Posterior vena cava (tissue), 2 donors: ENCODE measurements around the gene CLDN4. TPM values are rescaled to one million over a fixed set of nuclear protein-coding genes. Genes with fewer than 3 reads are reported as not detected.
"Not testable (repeated sequence)": the region's sequence is repeated elsewhere in the genome, so short reads cannot be mapped to it uniquely, and the experiment has no call there.

Experiments
- DNase-seq: peaks from one replicate; pipeline ENCODE4 v3.0.0-alpha.2; 2020; ENCODE audit warnings: low spot score
- intact Hi-C, 2 donors: fragments of 100-400 bp; cut with DNase I; formaldehyde crosslinking; loops; one replicate each; pipeline versions ENCODE4 v1.14.1 to v1.14.2; 2022 to 2023
- total RNA-seq, 2 donors: library from RNA; stranded (reverse); fragmentation: NEBNext Ultra II Directional; extraction: Animal tissue kit (Norgen Biotek cat#: 25700); gene quantifications; one replicate each; pipeline ENCODE4 v1.2.1, GENCODE V29; 2021
- donor health status: DM: yes; HTN: yes; CAD: no.
- donor health status: DM: yes; HTN: yes; CAD: no.

Gene CLDN4
- total RNA-seq, 2 donors from 2014 or later: 0.38 to 0.97 TPM

DNA sequence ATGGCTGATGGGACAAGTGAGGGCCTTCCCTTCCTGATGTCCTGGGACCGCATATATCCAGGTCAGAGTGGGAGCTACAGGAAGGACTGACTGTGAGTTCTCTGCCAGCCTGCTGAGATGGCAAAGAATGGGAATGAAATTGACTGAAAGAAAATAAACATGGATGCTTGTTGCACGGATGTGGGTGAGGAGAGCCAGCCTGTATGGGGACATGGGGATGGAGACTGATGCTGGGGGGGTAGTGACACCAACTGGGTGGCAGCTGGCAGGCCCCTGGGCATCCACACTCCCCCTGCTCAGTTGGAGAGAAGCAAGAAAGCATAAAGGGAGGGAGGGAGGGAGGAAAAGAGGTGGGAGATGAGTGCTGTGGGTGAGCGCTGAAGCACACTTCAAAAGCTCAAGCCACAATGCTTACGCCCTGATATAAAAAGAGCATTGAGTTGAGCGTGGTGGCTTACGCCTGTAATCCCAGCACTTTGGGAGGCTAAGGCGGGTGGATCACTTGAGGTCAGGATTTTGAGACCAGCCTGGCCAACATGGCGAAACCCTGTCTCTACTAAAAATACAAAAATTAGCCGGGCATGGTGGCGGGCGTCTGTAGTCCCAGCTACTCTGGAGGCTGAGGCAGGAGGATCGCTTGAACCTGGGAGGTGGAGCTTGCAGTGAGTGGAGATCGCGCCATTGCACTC is 9.1 kb upstream of the CLDN4 start:
- intact Hi-C loops, DNase-seq: not testable (repeated sequence)

DNA sequence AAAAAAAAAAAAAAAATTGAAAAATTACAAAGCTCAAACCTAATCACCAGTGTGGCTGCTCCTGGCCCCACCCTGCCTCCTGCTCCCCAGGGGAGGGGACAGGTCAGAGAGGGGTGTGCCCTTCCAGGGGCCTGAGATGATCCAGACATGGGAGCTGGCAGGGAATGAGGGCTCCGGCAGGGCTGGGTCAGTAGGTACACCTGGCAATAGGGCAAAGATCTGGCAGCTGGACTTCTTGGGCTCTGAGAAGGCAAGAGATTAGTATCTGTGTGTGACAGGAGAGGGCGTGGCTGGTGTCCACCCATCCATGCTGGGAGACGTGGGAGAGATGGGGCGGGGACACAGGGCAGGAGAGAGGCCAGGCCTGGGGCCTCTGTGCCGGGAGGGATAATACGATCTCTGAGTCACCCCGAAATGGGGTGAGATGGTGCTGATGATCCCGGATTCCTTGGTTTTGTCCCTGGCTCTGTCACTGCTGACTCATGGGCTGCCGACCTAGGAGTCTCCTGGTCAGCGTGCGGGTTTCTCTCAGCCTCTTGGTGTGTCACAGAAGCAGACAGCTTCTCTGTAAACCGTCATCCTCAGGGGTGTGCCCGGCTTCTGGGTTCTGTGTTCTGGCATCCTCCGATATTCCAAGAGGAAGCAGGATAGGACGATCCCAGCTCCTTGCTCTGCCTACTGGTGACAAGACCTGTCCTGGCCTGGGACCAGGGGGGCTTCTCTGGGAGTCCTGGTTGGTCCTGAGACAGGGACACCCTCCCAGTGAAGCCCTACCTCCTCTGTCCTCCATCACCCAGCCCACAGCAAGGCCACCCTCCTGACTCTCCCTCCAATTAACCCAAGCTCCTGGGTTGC is 8.2 kb upstream of the CLDN4 start:
- intact Hi-C loops: no loop called here

GRCh38 chr7:73823257-73823656 is 7.5 kb upstream of the CLDN4 start:
- peak; percentile 14 for DNase-seq
- intact Hi-C loops: no loop called here

More for the DNA sequence above, 8.2 kb upstream of the CLDN4 start:
- DNase-seq: peak; percentile 91

- intact Hi-C loops: no loop called here
- peak; percentile 36 for DNase-seq
Observed at GRCh38 chr7:73823873-73824592, 6.8 kb upstream of the CLDN4 start.

- no peak for DNase-seq
- intact Hi-C loops: no loop called here
Observed at GRCh38 chr7:73824986-73825385, 5.8 kb upstream of the CLDN4 start.

- DNase-seq: no peak
- intact Hi-C loops: no loop called here
Observed at GRCh38 chr7:73827567-73828106, 3.2 kb upstream of the CLDN4 start.

GRCh38 chr7:73828107-73828803 is 2.5 kb upstream of the CLDN4 start:
- no peak for DNase-seq
- intact Hi-C loops: no loop called here

DNA sequence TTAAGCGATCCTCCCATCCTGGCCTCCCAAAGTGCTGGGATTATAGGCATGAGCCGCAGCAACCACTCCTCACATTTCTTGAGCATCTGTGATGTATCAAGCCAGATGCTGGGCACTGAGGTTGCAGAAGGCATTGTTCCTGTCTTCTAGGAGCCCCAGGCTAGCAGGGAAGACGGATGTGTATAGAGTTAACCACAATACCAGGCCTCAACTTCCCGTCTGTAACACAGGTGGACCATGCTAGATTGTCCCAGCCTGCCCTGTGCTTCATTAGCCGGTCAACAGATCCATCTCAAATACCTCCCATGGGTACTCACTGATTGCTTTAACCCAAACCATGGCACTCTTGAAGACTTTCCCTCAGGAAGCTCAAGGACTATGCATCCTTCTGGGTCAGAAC is 1.8 kb upstream of the CLDN4 start:
- DNase-seq: no peak

GRCh38 chr7:73829505-73829904 is 1.3 kb upstream of the CLDN4 start:
- no peak for DNase-seq
- intact Hi-C loops: no loop called here

More for the DNA sequence above, 1.8 kb upstream of the CLDN4 start:
- intact Hi-C loops: no loop called here

DNA sequence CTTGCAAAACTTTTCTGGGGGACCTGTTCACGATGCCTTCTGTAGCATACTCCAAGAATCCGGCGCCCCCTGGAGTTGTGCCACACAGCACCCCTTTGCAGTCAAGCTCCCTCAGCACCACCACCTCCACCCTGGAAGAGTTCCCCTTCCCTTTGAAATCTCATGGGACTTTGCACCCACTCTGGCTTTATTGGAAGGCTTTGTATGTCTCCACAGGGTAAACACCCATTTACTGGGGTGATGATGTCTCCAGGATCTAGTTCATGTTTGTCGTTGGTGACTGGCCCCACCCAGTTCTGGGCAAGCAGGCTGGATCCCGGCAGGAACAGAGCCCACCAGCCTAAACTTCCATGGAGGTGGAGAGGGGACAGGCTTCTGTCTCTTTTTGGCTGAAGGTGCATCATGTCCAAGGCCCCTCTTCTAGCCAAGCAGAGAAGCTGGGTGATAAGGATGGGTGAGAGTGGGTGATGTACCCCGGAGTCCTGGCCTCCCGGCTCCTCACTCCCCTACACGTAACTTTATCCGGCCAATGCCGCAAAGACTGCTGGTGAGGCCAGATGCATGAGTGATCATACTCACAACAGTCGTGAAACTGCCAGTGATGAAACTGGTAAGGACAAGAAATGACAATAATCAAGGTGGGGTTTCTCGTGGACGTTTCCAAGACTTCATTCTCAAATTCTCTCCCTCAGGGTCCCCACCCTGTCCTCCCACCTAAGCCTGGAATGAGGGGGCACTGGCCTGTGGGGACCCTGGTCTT is 695 bp upstream of the CLDN4 start:
- intact Hi-C loops: no loop called here
- DNase-seq: no peak

GRCh38 chr7:73831584-73831833 is 713 bp downstream of the CLDN4 start:
- intact Hi-C loops: no loop called here
- DNase-seq: no peak

GRCh38 chr7:73831834-73832651 is 1.2 kb downstream of the CLDN4 start:
- no peak for DNase-seq
- intact Hi-C loops: no loop called here

- no peak for DNase-seq
- intact Hi-C loops: no loop called here
Observed at GRCh38 chr7:73832806-73833205, 2.0 kb downstream of the CLDN4 start.

- no peak for DNase-seq
- intact Hi-C loops: no loop called here
Observed at GRCh38 chr7:73833251-73833919, 2.6 kb downstream of the CLDN4 start.

DNA sequence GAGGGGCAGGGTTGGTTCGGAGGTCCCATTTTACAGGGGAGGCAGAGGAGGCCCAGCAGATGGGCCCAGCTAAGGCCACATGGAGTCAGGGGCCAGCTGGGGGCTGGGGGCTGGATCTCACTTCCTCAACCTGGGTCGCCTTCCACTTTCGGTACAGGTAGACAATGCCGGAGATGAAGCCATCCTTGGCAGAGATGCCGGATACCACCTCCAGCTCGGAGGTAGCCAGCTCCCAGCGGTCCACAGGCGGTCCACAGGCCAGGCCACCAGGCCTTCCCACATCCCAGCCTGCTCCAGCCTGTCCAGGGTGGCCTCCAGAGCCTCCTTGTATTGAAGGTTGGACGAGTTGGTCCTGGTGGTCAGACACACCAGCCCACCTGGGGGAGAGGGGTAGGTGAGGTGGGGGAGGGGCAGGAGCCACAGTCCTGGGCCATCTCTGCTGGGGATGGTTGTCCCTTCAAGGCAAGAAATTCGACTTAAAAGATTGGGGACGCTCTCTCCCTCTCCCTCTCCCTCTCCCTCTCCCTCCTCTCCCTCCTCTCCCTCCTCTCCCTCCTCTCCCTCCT is 3.9 kb downstream of the CLDN4 start:
- DNase-seq: no peak
- intact Hi-C loops: no loop called here

DNA sequence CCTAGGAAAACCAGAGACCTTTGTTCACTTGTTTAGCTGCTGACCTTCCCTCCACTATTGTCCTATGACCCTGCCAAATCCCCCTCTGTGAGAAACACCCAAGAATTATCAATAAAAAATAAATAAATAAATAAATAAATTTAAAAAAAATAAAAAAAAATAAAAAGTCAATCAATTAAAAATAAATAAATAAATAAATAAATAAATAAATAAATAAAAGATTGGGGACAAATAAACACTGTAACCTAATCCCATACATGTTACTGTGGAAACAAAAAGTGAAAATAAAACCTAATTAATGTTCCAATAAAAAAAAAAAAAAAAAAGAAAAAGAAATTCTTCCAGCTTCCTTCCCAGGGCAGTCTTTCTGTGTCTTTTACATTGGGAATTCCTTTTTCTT is 6.4 kb downstream of the CLDN4 start:
- DNase-seq, intact Hi-C loops: not testable (repeated sequence)

DNA sequence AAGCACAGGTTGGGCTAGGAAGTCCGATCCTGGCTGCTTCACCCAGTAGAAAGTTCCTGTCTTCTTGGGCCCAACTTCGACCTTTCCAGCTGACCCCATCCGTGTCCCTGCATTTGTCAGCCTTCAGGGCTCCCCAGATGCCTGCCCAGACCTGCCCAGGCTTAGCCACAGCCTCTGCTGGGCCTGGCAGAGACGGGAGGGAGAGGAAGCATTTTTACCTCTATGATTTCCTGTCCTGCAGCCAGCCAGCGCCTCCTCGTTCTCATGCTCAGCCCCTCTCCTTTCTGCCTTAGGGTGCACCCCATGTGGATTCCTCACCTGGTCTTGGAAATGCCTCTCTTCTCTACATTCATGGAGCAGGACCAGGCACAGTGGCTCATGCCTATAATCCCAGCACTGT is 7.8 kb downstream of the CLDN4 start:
- no peak for DNase-seq
- intact Hi-C loops: no loop called here
